OCI-M1 (cell line): ENCODE measurements around the gene MSX1.

Experiments used
- DNase-seq: peaks from one replicate; lab custom pipeline; 2025; lab: John Stamatoyannopoulos, UW

Gene MSX1

DNA sequence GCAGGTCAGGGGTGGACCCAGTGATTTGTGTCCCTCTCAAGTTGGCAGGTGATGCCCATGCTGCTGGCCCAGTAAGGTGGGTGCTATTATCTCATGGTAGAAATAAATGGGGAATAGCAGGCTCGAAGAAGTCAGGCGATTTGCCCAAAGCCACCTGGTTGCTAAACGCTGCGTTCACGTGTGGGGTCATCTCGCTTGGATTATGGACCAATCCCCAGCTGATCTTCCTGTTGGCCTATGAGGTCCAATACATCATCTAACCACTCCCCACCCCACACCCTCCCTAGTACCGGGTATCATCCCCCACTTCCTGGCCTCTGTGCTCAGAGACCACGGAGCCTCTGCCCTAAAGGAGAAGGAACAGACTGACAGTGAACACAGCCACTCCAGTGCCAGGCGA lies 18.3 kb upstream of the MSX1 start:
- DNase-seq: no peak

DNA sequence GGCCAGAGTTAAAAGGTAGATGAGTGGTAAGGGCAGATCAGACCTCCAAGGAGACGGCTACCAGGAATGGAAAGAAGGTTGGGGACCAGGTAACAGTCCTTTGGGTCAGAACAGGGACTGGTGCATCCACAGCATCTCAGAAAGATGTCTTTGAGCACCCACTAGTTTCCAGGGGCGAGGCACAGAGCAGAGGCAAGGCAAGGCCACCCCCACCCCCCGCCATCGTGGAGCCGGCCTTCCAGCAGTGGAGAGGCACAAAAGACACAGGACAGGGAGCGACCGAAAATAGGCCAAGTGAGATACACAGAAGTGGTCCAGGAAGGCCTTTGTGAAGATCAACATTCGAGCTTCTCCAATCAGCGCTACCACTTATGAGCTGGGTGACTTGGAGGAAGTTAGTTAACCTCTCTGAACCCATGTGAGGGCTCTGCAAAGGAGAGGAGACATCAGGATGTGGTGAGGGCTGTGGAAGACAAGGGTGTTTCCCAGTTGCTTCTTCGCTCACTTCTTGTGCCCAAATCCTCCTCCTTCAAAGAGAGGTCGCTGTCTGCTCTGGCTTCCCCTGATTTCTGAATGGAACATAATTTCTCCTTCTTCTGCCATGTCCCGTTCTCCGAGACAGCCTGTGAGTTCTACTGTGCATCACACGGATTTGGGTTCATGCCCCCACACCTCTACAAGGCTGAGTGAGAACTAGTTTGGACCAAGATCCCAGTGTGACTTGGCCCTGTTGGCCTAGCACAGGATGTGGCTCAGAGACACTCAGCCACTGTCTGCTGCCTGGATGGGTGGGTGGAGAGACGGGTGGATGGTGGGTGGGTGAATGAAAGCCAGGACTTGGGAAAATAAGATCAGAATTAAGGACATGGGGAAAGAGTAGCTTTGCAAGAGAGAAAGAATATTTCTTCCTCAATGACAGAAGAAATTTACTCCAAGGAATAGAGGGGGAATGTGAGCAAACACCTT lies 16.7 kb upstream of the MSX1 start:
- DNase-seq: no peak

DNA sequence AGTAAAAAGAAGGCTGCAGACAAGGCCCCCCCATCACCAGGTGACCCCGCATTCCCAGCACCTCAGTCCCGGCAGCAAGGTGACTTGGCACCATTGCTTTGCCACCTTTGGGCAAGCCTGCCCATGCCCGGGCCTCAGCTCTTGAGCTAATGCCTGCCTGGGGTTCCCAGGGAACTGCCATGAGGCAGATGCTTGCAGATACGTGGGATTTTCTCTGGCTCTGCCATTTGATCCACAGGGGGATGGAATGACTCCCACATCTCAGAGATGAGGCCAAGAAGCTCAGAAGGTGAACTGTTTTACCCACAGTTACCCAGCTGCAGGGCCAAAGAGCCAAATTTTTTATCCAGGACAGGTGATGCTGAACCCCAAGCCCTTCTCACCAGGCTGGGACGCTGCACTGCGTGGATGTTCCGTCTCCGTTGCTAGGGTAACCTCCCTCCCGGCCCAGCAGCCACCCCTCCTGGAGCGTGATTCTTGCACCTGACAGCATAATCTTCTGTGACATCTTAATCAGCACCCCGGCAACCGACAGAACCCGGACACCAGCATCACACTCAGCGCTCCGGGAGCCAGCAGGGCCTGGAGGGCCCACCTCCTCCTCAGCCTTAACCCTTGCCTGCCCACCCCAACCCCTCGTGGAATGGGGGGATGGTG lies 15.7 kb upstream of the MSX1 start:
- no peak for DNase-seq

DNA sequence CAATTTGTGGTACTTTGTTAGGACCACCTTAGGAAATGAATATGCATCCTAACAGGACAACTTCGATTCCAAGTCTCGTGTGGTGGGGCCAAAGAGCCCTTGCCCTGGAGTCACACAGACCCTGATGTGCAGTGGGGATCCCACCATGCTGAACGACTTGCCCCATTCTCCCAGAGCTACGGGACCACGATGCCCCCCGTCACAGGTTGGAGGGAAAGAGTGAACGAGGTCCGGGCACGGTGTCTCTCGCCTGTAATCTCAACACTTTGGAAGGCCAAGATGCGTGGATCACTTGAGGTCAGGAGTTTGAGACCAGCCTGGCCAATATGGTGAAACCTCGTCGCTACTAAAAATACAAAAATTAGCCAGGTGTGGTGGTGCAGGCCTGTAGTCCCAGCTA lies 14.4 kb upstream of the MSX1 start:
- DNase-seq: no peak

DNA sequence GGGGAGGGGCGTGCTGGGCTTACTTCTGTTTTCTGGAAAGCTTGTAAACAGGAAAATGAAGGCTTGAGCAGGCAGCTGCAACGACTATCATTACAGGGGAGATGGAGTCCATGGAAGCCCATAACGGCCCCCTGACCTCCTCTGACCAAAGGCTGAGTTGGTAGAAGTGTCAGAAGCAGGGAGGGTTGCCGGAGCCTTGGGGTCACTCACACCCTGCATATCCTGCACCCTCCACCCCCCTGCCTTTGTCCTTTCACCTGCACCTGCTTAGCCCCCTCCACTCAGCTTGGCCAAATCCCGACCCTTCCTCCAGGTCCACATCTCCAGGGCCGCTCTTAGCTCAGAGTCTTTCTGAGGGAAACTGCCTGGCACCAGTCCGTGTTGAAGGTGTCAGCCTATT lies 12.5 kb upstream of the MSX1 start:
- DNase-seq: no peak

DNA sequence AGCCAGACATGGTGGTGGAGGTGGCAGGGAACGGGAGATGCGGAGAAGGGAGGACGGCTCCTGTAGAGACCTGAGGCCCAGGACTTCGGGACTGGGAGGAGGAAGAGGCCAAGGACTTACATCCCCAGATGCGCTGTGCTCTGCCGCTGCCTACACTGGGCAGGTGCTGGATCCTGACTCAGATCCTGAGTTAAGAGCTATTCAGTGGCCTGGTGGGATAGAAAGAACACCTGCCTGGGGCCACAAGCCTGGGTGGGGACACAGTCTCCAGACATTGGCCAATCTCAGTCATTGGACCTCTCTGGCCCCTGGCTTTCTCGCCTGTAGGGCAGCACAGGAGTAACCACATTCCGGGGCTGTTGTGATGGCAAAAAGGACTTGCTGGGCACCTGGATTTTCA lies 10.9 kb upstream of the MSX1 start:
- no peak for DNase-seq

DNA sequence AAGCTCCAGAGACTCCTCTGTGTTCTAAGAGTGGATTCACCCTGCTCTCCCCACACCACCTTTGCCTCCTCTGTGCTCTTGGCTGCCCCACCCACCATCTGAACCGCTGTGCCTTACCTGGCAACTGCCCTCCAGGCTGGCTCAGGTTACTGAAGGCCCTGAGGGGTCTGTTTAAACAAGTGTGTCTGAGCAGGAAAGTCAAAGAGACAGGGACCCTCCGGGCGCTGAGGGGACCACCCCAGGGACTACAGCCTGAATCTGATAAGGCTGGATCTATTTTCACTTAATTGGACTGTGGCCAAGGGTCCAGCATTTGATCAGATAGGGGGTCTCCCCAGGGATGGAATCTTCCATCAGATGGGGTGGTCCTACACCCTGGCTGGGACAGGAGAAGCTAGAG lies 10.4 kb upstream of the MSX1 start:
- DNase-seq: no peak

DNA sequence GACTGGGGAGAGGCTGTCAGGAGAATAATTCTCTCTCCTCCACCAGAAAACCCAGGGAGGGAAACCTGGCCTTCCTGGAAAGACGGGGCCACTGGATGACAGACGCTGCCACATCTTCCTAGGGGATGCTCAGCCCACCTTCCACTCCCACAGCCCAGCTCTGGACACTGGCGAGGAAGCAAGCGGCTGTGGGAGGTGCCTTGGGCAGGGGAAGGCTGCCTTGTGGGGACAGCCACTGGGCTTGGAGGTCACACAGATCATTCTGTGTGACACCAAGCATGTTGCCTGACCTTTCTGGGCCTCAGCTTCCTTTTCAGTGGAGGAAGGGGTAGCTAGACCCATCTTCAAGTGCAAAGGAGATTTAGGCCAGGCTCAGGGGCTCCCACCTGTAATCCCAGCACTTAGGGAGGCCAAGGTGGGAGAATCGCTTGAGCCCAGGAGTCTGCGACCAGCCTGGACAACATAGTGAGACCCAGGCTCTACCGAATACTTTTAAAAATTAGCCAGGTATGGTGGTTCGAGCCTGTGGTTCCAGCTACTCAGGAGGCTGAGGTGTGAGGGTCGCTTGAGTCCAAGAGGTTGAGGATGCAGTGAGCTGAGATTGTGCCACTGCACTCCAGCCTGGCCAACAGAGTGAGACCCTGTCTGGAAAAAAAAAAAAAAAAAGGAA lies 9.8 kb upstream of the MSX1 start:
- DNase-seq: no peak

DNA sequence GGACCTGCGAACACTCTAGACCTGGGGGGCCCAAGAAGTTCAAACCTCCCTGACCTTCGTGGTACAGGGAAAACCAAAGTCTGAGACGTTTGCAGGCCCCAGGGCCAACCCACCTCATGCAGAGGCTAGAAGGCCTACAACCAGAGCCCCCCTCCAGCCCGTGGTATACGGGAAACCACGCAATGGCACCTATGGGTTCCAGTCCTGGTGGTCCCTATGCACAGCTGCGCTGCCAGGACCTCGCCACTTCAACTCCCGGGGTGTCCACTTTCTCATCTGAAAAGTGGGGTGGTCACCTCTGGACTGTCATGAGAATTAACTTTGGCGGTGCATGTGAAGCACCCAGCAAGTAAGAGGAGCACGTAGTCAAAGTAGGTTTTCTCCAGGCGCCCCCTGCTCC lies 8.4 kb upstream of the MSX1 start:
- no peak for DNase-seq

DNA sequence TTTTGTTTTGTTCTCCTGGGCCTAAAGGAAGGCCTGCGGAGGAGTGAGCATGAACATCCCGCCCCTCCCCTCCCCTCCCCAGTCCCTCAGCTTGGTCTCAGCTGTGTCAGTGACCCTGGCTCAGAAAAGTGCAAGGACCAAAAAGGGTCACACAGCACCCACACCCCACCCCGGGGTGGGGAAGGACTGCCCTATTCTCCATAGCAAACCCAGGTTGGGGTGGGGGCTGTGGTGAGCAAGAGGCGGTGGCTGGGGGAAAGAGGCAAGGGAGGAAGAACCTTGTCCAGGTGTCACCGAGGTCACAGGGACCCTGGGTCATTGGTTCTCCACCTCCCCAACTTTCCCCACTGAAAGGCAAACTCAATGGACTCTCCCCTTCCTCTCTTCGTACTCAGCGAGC lies 7.6 kb upstream of the MSX1 start:
- no peak for DNase-seq

DNA sequence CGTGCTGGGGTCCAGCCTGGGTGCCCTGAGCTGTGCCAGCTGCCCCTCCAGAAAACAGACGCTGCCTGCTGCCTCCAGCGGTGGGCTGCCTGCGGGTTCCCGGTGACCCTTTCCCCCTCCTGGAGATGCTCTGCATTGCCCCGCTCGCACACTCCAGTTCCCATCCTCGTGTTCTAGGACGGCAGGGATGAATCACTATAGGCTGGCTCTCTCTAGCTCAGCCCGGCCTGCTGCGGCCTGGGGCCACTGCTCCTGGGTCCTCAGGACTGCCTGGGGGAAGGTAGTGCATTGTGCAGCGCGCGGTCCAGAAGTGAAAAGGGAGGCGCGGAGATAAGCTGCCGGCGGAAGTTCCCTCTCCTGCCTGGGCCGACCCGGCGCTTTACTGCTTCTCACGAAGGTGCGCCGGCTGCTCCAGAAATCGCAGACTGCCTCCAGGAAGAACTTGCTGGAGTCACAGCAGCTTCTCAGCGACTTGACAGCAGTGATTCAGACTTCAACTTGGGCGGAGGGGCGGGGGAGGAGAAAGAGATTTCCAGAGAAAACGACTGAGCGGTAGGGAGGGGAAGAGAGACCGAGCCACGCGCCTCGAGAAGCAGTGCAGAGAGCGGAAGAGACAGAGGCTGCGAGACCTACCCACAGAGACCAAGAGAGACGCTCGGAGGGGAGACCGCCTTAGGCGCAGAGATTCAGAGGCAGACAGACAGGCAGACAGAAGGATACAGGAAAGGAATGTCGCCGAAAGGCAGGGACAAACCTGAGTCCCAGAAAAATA lies 6.7 kb upstream of the MSX1 start:
- no peak for DNase-seq

DNA sequence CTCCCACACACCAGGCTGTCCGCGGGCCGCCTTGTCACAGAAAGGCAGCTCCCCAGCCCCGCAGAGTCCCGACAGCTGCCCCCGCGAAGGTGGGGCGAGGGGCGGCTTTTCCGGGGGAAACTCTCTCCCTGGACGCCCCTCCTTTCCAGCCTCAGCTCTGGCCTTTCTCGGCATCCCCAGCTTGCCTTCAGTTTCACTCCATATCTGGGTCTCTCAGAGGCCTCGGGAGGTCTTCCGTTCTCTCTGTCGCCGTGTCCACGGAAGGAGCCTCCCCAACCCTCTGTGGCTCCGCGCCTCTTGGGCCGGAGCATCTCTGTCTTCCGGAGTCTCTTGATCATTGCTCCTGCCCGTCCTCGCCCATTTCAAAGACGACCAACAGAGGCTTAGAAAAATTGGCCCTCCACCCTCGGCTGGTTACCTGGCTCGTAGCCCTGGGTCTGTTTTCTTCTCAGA lies 6.1 kb upstream of the MSX1 start:
- no peak for DNase-seq

DNA sequence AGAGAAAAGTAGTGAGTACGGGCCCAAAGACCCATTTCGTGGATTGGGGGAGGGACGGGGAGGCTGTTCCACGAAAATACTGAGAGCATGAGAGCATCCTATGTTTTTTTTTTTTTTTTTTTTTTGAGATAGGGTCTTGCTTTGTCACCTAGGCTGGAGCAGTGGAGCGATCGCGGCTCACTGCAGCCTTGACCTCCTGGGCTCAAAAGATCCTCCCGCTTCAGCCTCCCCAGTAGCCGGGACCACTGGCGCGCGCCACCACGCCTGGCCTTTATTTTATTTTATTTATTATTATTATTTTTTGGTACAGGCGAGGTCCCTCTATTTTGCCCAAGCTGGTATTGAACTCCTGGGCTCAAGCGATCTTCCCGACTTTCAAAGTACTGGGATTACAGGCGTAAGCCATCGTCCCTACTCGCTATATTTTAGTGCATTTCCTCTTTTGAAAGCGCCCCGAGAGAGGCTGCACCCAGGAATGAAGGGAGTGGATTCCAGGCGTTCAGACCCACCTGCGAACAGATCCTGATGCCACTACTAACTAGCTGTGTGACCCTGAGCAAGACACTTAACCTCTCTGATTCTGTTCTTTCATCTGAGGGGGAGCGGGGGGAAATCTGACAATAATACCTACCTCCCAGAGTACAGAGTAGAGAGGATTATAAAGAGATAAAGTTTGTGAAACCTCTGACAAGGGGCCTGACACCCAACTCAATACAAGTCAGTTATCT lies 5.4 kb upstream of the MSX1 start:
- no peak for DNase-seq

DNA sequence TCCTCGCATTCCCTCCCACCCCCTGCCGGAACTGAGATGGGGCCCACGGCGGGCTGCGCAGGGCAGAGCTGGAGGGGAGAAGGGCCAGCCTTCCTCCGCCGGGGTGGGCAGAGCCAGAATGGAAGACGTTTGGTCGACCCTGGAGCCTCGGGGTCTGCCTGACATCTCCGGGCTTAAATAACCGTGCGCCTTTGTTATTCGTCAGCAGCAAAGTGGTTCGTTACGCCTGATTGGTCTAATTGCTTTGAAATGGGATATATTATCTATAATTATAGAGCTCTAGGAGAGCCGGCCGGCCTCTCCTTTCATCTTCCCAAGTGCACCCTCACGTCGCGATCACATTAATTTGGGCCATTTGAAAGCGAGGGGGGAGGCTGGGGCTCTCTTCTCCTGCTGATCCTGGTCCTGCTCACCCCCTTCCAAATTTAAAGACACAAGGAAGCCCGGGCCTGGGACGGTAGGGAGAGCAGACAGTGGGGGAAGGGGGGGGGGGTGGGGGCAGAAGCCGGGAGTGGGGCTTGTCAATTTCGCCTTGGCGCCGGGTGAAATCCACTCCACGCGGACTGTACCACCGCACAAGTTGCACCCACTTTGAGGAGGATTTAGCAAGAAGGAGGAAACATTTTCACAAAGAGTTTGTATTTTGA lies 4.7 kb upstream of the MSX1 start:
- no peak for DNase-seq

DNA sequence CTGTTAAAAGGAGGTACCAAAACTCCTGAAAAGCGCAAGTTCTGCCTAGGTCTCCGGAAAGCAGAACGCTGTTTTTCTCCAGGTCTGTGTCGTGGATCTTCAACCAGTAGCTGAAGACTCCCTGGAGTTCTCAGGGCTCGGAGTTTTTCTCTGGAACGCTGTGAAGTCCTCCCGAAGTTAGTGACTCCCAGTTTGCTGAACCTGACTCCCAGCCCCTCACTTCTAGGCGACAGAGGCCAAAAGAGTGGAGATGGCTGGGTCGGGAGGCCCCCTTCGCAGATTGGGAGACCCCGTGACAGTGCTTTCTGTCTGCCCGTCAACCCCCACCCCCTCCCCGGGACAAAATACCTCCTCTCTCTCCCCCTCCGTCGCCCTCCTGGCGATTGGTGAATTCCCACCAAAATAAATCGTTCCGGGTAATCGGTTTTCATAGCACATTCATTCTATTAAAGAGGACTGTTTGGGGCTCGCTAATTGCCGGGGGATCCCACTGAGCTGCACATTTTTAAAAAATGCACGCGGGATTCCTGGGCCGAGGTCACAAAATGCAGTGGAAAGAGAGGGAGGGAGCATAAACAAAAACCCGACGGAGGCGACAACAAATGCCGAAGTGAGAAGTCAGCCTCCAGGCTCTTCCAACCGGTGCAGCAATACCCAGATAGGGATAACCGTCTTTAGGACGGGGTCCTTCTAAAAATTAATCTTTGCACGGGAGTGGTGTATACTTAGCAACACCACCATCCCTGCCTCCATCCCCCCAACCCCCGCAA lies 4.0 kb upstream of the MSX1 start:
- DNase-seq: no peak

DNA sequence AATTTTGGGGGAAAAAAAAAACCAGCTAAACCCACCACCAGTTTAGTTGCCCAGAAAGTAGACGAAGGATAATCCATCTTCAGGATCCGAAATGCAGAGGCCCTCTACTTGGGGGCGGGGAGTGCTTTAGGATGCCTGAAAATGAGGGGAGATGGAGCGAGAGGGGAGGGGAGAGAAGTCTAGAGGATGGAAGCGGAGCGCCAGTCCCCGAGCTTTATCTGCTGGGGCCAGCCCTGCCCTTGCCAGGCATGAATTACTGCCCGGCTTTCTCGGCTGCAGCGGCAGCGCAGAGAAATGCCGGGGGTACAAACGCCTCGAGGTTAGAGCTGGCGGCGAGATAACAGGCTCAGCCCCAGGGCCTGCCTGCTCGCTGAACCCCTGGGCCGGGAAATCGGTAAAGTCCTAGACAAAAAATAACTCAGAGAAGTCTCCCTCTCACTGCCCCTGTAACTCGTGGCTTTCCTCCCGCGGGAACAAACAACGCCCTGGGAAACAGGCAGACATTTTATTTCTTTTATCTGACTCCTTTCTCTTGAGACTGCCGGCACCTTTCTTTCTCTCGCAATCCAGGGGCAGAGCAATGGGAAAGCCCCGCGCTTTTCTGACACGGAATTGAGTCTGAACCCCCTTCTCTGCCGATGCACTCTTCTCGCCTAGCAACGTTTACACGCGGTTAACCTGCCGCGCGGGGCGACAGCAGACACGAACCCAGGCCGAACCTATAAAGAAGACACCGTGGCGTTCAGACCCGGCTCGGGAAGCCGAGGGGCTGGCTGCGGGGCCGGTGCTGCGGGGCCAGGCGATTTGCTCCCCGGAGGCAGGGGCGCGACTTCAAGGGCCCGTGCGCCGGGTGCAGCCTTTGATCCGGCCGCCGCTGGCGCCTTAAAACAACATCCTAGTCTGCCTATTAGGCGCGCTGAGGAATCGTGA lies 3.1 kb upstream of the MSX1 start:
- peak; percentile 5 for DNase-seq

DNA sequence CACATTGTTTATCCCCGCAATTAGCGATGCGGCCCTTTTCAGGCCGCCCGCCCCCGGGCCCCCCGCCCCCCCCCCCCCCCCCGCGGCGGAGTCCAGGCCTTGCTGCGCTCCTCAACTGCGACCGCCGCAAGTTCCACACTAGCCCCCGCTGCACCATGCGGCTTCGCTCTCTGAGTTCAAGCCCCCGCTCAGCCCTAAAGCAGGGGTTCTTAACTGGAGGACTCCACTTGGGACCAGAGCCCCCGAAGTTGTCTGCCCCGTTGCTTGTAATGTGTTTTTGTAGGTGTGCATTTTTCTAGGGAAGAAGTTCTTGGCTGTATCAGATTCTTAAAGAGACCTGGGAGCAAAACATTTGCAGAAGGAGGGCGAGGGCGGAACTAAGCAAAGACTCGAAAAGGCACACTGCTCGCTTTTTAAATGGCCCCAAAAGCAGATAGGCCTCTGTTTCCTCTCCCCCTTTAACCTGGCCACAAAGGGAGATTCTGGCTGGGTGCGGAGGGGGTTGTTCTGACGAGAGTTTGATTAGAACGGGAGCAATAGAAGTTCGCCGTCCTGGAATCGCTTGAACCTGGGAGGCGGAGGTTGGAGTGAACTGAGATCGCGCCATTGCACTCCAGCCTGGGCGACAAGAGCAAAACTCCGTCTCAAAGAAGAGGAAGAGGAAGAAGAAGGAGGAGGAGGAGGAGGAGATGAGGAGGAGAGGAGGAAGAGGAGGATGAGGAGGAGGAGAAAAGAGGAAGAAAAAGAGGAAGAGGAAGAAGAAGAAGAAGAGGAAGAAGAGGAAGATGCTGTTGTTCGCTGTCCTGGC lies 2.3 kb upstream of the MSX1 start:
- no peak for DNase-seq
